K562 (cell line): ENCODE results near the gene AFF1. TPM values are rescaled to one million over a fixed set of nuclear protein-coding genes. Genes with fewer than 3 reads are reported as not detected.
A peak's percentile ranks its signal among the peaks of the same experiment; 100 is the strongest.

Experiments
- ATF7 ChIP-seq: fragments of 450-650 bp; IDR thresholded peaks from 2 replicates; pipeline ENCODE4 v1.7.1; 2014; ENCODE audit warnings: mild to moderate bottlenecking, moderate library complexity
- JUN ChIP-seq, 2 experiments: sonication (generic) in 1 of 2; formaldehyde crosslinking in 1 of 2; IDR thresholded peaks; 2 replicates each; pipeline versions ENCODE4 v1.6.1 to v1.8.0; 2012 to 2022; ENCODE audit warnings: borderline replicate concordance in 2 of 2, mild to moderate bottlenecking in 2 of 2, improper control_type of control experiment in 1 of 2, low read depth in 1 of 2, low read length in 1 of 2, missing genetic modification reagents in 1 of 2
- L3MBTL2 ChIP-seq: fragments of 450-650 bp; IDR thresholded peaks from 2 replicates; pipeline ENCODE4 v1.6.1; 2016; ENCODE audit warnings: mild to moderate bottlenecking, moderate library complexity
- NCOR1 ChIP-seq: fragments of 450-650 bp; IDR thresholded peaks from 2 replicates; pipeline ENCODE4 v1.6.1; 2016; ENCODE audit warnings: mild to moderate bottlenecking, moderate library complexity
- SMC3 ChIP-seq: conservative IDR thresholded peaks from 2 replicates; pipeline ENCODE4 v1.6.1; 2011; ENCODE audit warnings: low read depth, low read length, improper control_type of control experiment; ENCODE audit not compliant: insufficient read depth
- SP1 ChIP-seq: sonication (generic); formaldehyde crosslinking; IDR thresholded peaks from 2 replicates; pipeline ENCODE4 v1.8.1; 2022; ENCODE audit warnings: mild to moderate bottlenecking, missing genetic modification reagents
- ZC3H4 ChIP-seq: sonication (generic); formaldehyde crosslinking; IDR thresholded peaks from 2 replicates; pipeline ENCODE4 v1.9.0; 2021; ENCODE audit warnings: missing genetic modification reagents, borderline replicate concordance
- polyA plus RNA-seq, 8 experiments: library from polyadenylated mRNA; depleted of rRNA in 4 of 8; stranded (reverse) in 5 of 8; unstranded in 3 of 8; fragments of >200 nt; fragmentation: Nextera tagmentation in 2 of 8; fragmentation: Illumina TruSeq in 1 of 8; extraction: Ambion mirVana in 2 of 8; extraction: Trizol in 1 of 8; gene quantifications; 2 replicates each; pipeline versions ENCODE4 v1.2.1 to v1.2.3, GENCODE V29; 2011 to 2014; ENCODE audit warnings: inconsistent platforms in 1 of 8, missing spikeins in 1 of 8
- total RNA-seq, 7 experiments: library from RNA; depleted of rRNA in 6 of 7; stranded (reverse); fragments of >200 nt in 6 of 7; fragmentation: Illumina TruSeq in 2 of 7; extraction: Trizol in 2 of 7; gene quantifications; 2 replicates each; pipeline versions ENCODE4 v1.2.1 to v1.2.3, GENCODE V29; 2011 to 2021; ENCODE audit warnings: low replicate concordance in 1 of 7
- TF ChIP-seq, protein P1 (sequence below), 2 experiments: fragments of 450-650 bp; formaldehyde crosslinking in 1 of 2; IDR thresholded peaks; 2 replicates each; pipeline versions ENCODE4 v1.4.0 to v1.6.1; 2014 to 2020; ENCODE audit warnings: mild to moderate bottlenecking in 2 of 2, borderline replicate concordance in 1 of 2, low read depth in 1 of 2
- TF ChIP-seq, protein P2 (sequence below): fragments of 450-650 bp; IDR thresholded peaks from 2 replicates; pipeline ENCODE4 v1.7.1; 2018; ENCODE audit warnings: mild to moderate bottlenecking, low read depth; ENCODE audit not compliant: partially characterized antibody
- TF ChIP-seq, protein P3 (sequence below): fragments of 250-450 bp; sonication (Bioruptor Pico); IDR thresholded peaks from 2 replicates; pipeline ENCODE4 v1.8.0; 2021; ENCODE audit warnings: moderate library complexity, mild to moderate bottlenecking, inconsistent platforms

AFF1 gene
- total and polyA plus RNA-seq, 9 of the 15 experiments (the other 6 are each of a cell fraction or from before 2014, with no cell fraction given): 4.1 to 47.5 (median 17.2) TPM

DNA sequence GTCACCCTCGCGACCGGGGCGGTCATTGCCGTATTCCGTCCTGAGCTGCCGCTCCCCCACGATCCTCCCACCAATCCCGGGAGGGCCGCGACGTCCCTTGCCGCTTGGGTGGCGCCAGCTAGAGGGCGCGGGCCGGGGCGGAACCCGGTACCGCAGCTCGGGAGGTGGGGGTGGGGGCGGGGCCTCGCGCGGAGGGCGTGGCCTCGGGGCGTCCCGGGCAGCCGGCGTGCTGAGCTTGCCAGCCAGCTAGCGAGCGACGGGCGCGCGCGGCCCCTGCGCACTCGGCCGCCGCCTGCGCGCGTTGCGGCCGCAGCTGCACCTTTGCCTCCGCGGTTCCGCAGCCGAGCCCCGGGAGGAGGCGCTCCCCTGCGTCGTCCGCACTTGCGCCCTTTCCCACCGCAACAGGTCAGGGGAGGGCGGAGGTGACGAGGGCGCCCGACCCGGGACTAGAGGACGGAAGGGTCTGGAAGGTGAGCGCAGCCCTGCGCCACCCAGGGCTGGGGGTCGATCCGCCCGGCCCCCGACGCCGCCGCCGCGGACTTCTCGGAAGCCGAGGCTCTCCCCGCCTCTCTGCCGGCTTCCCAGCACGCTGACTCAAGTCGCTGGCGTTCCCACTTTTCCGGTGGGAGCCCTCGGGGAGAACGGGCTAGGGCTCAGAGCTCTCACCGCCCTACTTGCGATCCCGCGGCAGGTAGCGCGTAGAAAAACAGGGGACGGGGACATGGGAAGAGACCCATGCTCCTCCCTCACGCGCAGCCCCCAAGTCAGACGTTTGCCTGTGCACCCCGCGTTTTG is at the start of gene AFF1 (continued):
- TF ChIP-seq, protein P1, sequence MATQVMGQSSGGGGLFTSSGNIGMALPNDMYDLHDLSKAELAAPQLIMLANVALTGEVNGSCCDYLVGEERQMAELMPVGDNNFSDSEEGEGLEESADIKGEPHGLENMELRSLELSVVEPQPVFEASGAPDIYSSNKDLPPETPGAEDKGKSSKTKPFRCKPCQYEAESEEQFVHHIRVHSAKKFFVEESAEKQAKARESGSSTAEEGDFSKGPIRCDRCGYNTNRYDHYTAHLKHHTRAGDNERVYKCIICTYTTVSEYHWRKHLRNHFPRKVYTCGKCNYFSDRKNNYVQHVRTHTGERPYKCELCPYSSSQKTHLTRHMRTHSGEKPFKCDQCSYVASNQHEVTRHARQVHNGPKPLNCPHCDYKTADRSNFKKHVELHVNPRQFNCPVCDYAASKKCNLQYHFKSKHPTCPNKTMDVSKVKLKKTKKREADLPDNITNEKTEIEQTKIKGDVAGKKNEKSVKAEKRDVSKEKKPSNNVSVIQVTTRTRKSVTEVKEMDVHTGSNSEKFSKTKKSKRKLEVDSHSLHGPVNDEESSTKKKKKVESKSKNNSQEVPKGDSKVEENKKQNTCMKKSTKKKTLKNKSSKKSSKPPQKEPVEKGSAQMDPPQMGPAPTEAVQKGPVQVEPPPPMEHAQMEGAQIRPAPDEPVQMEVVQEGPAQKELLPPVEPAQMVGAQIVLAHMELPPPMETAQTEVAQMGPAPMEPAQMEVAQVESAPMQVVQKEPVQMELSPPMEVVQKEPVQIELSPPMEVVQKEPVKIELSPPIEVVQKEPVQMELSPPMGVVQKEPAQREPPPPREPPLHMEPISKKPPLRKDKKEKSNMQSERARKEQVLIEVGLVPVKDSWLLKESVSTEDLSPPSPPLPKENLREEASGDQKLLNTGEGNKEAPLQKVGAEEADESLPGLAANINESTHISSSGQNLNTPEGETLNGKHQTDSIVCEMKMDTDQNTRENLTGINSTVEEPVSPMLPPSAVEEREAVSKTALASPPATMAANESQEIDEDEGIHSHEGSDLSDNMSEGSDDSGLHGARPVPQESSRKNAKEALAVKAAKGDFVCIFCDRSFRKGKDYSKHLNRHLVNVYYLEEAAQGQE (IDR thresholded peaks at IDR 0.05; ENCODE audit: borderline replicate concordance): peak; percentile 38; the same call in 1 of the 2 replicates
- TF ChIP-seq, protein P1 (CRISPR knock-in tag; IDR thresholded peaks at IDR 0.05; ENCODE audit: low read depth): peak; percentile 17; the same call in 1 of the 2 replicates
- TF ChIP-seq ZC3H4 (CRISPR knock-in tag) (peak; percentile 88; the same call in 1 of the 2 replicates), JUN (IDR thresholded peaks at IDR 0.05; ENCODE audit: borderline replicate concordance, low read depth, low read length) (no peak), JUN (CRISPR knock-in tag; IDR thresholded peaks at IDR 0.05; ENCODE audit: borderline replicate concordance) (peak; percentile 10; the same call in 1 of the 2 replicates), SMC3 (peak; percentile 28; the same call in 1 of the 2 replicates), NCOR1 (peak; percentile 46), L3MBTL2 (peak; percentile 65), SP1 (CRISPR knock-in tag) (peak; percentile 25), ATF7 (peak; percentile 72)
- TF ChIP-seq, protein P2, sequence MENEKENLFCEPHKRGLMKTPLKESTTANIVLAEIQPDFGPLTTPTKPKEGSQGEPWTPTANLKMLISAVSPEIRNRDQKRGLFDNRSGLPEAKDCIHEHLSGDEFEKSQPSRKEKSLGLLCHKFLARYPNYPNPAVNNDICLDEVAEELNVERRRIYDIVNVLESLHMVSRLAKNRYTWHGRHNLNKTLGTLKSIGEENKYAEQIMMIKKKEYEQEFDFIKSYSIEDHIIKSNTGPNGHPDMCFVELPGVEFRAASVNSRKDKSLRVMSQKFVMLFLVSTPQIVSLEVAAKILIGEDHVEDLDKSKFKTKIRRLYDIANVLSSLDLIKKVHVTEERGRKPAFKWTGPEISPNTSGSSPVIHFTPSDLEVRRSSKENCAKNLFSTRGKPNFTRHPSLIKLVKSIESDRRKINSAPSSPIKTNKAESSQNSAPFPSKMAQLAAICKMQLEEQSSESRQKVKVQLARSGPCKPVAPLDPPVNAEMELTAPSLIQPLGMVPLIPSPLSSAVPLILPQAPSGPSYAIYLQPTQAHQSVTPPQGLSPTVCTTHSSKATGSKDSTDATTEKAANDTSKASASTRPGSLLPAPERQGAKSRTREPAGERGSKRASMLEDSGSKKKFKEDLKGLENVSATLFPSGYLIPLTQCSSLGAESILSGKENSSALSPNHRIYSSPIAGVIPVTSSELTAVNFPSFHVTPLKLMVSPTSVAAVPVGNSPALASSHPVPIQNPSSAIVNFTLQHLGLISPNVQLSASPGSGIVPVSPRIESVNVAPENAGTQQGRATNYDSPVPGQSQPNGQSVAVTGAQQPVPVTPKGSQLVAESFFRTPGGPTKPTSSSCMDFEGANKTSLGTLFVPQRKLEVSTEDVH: peak; percentile 27
- TF ChIP-seq, protein P3, sequence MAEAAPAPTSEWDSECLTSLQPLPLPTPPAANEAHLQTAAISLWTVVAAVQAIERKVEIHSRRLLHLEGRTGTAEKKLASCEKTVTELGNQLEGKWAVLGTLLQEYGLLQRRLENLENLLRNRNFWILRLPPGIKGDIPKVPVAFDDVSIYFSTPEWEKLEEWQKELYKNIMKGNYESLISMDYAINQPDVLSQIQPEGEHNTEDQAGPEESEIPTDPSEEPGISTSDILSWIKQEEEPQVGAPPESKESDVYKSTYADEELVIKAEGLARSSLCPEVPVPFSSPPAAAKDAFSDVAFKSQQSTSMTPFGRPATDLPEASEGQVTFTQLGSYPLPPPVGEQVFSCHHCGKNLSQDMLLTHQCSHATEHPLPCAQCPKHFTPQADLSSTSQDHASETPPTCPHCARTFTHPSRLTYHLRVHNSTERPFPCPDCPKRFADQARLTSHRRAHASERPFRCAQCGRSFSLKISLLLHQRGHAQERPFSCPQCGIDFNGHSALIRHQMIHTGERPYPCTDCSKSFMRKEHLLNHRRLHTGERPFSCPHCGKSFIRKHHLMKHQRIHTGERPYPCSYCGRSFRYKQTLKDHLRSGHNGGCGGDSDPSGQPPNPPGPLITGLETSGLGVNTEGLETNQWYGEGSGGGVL (CRISPR knock-in tag): no peak
